ENCODE measurements around the gene HIGD2A.
"Not testable (repeated sequence)": the region's sequence is repeated elsewhere in the genome, so short reads cannot be mapped to it uniquely, and the experiment has no call there.

The HIGD2A gene

GRCh38 chr5:176394881-176395675 is 6.5 kb downstream of the HIGD2A start:
- no peak for DNase-seq (ENCODE audit: low spot score)

- no peak for DNase-seq (ENCODE audit: low spot score)
Observed at GRCh38 chr5:176396330-176396729, 7.8 kb downstream of the HIGD2A start.

DNA sequence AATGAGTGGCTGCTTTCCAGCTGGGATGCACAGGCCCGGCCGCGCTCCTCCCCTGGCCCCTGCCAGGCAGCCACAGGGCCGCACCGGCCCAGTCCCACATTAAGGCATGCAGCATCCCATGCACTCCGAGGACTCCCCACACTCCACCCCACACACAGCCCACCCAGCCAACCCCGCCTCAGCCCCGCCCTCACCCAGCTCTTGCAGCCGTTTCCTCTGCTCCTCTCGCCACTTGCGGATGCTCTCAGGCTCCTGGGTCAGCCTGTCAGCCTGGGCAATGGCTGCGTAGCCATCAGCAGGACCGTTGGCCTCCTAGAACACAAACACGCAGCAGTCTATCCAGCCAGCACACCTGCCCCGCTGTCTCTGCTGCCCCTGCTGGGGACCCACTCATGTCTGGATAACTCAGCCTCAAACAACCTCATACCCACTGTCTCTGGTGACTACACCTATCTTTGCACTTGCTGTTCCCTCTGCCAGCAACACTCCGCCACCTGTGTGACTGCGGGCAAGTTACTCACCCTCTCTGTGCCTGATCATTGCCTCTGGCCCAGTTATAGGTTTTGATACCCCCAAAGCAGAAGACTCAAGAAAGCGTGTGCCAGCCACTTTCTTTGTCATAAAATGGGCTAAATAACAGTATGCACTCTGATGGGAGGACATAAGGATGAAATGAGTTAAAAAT is 9.3 kb downstream of the HIGD2A start:
- no peak for DNase-seq (ENCODE audit: low spot score)

- DNase-seq (ENCODE audit: low spot score), result no peak
Observed at GRCh38 chr5:176400382-176401156, 12.0 kb downstream of the HIGD2A start.

GRCh38 chr5:176401281-176402205 is 13.0 kb downstream of the HIGD2A start:
- DNase-seq (ENCODE audit: low spot score), result no peak

DNA sequence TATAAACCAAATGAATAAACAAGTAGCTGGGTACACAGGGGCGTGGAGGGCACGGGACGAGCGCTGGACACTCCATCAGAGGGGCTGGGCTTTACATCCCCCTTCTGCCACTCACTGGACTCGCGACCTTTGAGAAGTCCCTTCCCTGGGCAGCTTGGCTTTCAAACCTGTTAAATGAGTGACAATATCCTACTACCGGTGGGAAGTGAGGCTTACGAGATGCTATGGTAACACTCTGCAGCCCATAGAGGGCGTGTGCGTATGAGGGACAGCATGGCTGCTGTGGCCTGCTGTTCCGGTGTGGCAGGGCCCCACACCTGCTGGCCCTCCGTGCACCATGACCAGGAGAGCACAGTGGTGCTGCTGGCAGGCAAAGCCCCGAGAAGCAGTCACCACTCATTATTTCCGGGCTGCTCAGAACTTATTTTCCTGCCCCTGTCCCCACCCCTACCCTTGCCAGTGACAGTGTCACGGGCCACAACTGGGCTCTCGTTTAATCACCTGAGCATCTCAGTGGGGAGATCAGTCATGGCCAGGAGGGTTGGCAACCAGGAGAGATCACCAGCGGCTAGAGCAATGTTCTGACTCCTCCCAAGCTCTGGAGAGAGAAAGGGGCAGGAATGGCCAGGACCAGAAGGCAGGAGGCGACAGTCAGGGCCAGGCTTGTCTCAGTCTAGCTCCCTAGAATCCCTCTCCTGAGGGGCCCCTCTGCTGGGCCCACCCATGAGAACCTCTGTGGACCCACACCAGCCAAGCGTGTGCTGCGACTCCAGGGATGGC is 17.3 kb downstream of the HIGD2A start:
- DNase-seq (ENCODE audit: low spot score), result no peak

- DNase-seq (ENCODE audit: low spot score), result no peak
Observed at GRCh38 chr5:176406436-176407052, 18.0 kb downstream of the HIGD2A start.

GRCh38 chr5:176407456-176408251 is 19.1 kb downstream of the HIGD2A start:
- no peak for DNase-seq (ENCODE audit: low spot score)

- DNase-seq (ENCODE audit: low spot score), result not testable (repeated sequence)
Observed at GRCh38 chr5:176408252-176408573, 19.7 kb downstream of the HIGD2A start.

- no peak for DNase-seq (ENCODE audit: low spot score)
Observed at GRCh38 chr5:176408590-176408989, 20.0 kb downstream of the HIGD2A start.

DNA sequence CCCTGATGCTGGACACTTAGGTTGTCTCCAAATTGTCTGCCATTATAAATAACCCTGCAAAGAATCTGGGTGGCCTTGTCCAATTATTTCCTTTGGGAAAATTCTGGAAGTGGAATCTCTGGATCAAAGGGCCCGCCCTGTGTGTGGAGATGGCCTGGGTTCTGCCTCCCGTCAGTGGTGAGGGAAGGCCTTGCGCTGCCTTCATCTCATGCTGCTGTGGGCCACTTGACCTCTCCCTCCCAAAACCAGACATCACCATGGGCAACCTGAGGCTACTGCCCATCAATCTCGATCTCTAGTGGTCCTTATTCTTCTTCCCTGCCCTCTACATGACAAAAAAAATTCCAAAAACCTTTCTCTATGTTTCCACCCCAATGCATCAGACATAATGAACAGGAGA is 21.2 kb downstream of the HIGD2A start:
- no peak for DNase-seq (ENCODE audit: low spot score)

- DNase-seq (ENCODE audit: low spot score), result no peak
Observed at GRCh38 chr5:176410486-176411180, 22.1 kb downstream of the HIGD2A start.

GRCh38 chr5:176412517-176413254 is 24.1 kb downstream of the HIGD2A start:
- no peak for DNase-seq (ENCODE audit: low spot score)

DNA sequence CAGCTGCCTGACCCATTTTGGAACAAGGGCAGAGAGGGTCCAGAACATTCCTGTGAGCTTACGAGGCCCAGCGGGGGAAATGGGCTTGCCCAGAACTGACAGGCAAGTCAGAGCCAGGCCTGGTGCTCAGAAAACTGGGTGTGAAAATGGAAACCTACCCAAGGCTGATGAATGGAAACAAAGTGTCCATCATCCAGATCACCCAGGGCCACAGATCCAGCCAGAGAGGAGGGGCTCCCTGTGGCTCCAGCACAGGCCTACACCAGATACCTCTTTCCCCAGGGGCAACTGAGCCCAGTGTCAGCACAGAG is 24.7 kb downstream of the HIGD2A start:
- DNase-seq (ENCODE audit: low spot score), result no peak

- no peak for DNase-seq (ENCODE audit: low spot score)
Observed at GRCh38 chr5:176413709-176414191, 25.2 kb downstream of the HIGD2A start.

GRCh38 chr5:176414704-176415103 is 26.2 kb downstream of the HIGD2A start:
- DNase-seq (ENCODE audit: low spot score), result no peak

GRCh38 chr5:176415240-176415951 is 26.8 kb downstream of the HIGD2A start:
- no peak for DNase-seq (ENCODE audit: low spot score)
